ENCODE results near the gene PAM16. TPM values are rescaled to one million over a fixed set of nuclear protein-coding genes. Genes with fewer than 3 reads are reported as not detected.

PAM16 gene
- total and polyA plus RNA-seq, 2 of the 8 experiments (the other 6 are each of a cell fraction or from before 2014, with no cell fraction given), result 78.3 to 198 TPM

GRCh38 chr16:4356820-4357219 lies 5.7 kb upstream of the PAM16 start:
- no peak overlapping the region for H4K91ac ChIP-seq (replicated peaks; ENCODE audit: insufficient read length, low read length)
- no peak overlapping the region for H3K56ac ChIP-seq (replicated peaks; ENCODE audit: insufficient read length, low read depth, low read length)
- no peak overlapping the region for H2BK12ac ChIP-seq (ENCODE audit: low read depth, low read length)
- no peak overlapping the region for H2BK15ac ChIP-seq (ENCODE audit: low read length)
- H2AK5ac ChIP-seq (ENCODE audit: low read depth, low read length), result no peak overlapping the region
- H3K36me3 ChIP-seq (ENCODE audit: control insufficient read depth in 2 of 4, insufficient read depth in 4 of 4, low read length in 3 of 4), result no peaks in the 10 kb centered on the region
- H3K4me1 ChIP-seq (replicated peaks in 1 of 4; ENCODE audit: control insufficient read depth in 3 of 4, insufficient read depth in 4 of 4, low read length in 3 of 4), result peaks cover 0 to 3% (median 1%) of the 10 kb centered on the region in 4 experiments; a peak in 3 of 7 replicates
- H2BK5ac ChIP-seq (ENCODE audit: low read depth, low read length), result no peak overlapping the region
- no peak overlapping the region for H3K18ac ChIP-seq (ENCODE audit: extremely low read depth, low read length)
- no peak overlapping the region for H3K4me2 ChIP-seq (ENCODE audit: insufficient read depth in 1 of 2, low read depth in 2 of 2, low read length in 2 of 2)
- H3K27ac ChIP-seq (ENCODE audit: low read depth, low read length), result no peak overlapping the region
- H3K9ac ChIP-seq (replicated peaks in 1 of 4; ENCODE audit: extremely low read depth in 1 of 4, low read depth in 3 of 4, low read length in 3 of 4), result no peak overlapping the region
- DNase-seq (ENCODE audit: low read depth in 1 of 2, low spot score in 2 of 2) (no peak), FAIRE-seq (no peak)
- H3K79me1 ChIP-seq (ENCODE audit: low read depth, low read length), result no peaks in the 10 kb centered on the region
- no peak overlapping the region for H3K14ac ChIP-seq (ENCODE audit: insufficient read length)
- no peak overlapping the region for H3K4me3 ChIP-seq (ENCODE audit: extremely low read depth in 1 of 4, insufficient read depth in 2 of 4, low read depth in 3 of 4, low read length in 4 of 4)
- no peak overlapping the region for H2BK20ac ChIP-seq (ENCODE audit: low read length)
- TF ChIP-seq SIN3A (conservative IDR thresholded peaks at IDR 0.05 in 1 of 2, IDR thresholded peaks at IDR 0.05 in 1 of 2; ENCODE audit: low read depth in 1 of 2, low read length in 2 of 2) (no peak), RNF2 (IDR thresholded peaks at IDR 0.05; ENCODE audit: borderline replicate concordance, low read depth, low read length, missing control alignments, poor library complexity, severe bottlenecking) (no peak), GTF2F1 (IDR thresholded peaks at IDR 0.05; ENCODE audit: borderline replicate concordance, low read depth, low read length) (no peak), HDAC6 (IDR thresholded peaks at IDR 0.05; ENCODE audit: low read depth, low read length) (no peak), NRF1 (IDR thresholded peaks at IDR 0.05; ENCODE audit: low read depth, low read length) (no peak), ZNF274 (IDR thresholded peaks at IDR 0.05; ENCODE audit: borderline replicate concordance, extremely low read depth, low read length) (no peak), CHD2 (IDR thresholded peaks at IDR 0.05; ENCODE audit: low read length) (no peak), CHD1 (IDR thresholded peaks at IDR 0.05; ENCODE audit: low read depth, low read length) (no peak), YY1 (IDR thresholded peaks at IDR 0.05; ENCODE audit: low read depth, low read length) (no peak)
- H3K9me3 ChIP-seq (ENCODE audit: insufficient read depth in 2 of 2, low read depth in 1 of 2, low read length in 1 of 2), result no peaks in the 10 kb centered on the region
- 90% methylated on average over 7 of the region's 7 CpGs; no CpG with 5 or more reads in 1 of the 2 experiments for WGBS, 2 experiments (ENCODE audit: extremely low coverage in 1 of 2, insufficient coverage in 1 of 2, insufficient read length in 1 of 2, insufficient replicate concordance in 2 of 2, low coverage in 1 of 2, low lambda C conversion rate in 2 of 2, missing lambda C conversion rate in 1 of 2)
- H3K79me2 ChIP-seq (ENCODE audit: control insufficient read depth in 1 of 2, insufficient read depth in 2 of 2, low read length in 2 of 2), result no peaks in the 10 kb centered on the region
- no peak overlapping the region for H3K23ac ChIP-seq (ENCODE audit: insufficient read length)
- H3K23me2 ChIP-seq (ENCODE audit: low read depth, low read length), result peaks cover 2% of the 10 kb centered on the region; the same call in 1 of the 2 replicates
- H4K8ac ChIP-seq (ENCODE audit: extremely low read depth, insufficient read depth, low read length), result no peak overlapping the region
- ChIA-PET POLR2A (ENCODE audit: partially characterized antibody) (no interaction called here), CTCF (ENCODE audit: partially characterized antibody) (interaction anchor here (1.2 to 12.6 kb wide), 4 partner anchors 17 to 47 kb away, joined by 3 to 159 read pairs (median 6); no protein-coding TSS in a partner anchor)
- no peak overlapping the region for H2AFZ ChIP-seq (ENCODE audit: low read length)
- no peak overlapping the region for H3K4ac ChIP-seq (replicated peaks; ENCODE audit: insufficient read length, low read depth, low read length)
- H2BK120ac ChIP-seq (replicated peaks; ENCODE audit: low read depth, low read length), result no peak overlapping the region
- peaks cover 0 to 1% of the 10 kb centered on the region in 2 experiments for H4K20me1 ChIP-seq (replicated peaks in 1 of 2; ENCODE audit: control insufficient read depth in 1 of 2, insufficient read depth in 2 of 2, low read length in 2 of 2)
- H4K5ac ChIP-seq (ENCODE audit: insufficient read length, low read depth, low read length), result no peak overlapping the region
- H3K27me3 ChIP-seq (replicated peaks in 1 of 4; ENCODE audit: control insufficient read depth in 3 of 4, extremely low read depth in 1 of 4, insufficient read depth in 3 of 4, low read length in 3 of 4), result peaks cover 0 to 2% (median 0%) of the 10 kb centered on the region in 4 experiments; a peak in 1 of 7 replicates
